ENCODE measurements around the gene FAM13C.
"Not testable (repeated sequence)": the region's sequence is repeated elsewhere in the genome, so short reads cannot be mapped to it uniquely, and the experiment has no call there.

Gene FAM13C

DNA sequence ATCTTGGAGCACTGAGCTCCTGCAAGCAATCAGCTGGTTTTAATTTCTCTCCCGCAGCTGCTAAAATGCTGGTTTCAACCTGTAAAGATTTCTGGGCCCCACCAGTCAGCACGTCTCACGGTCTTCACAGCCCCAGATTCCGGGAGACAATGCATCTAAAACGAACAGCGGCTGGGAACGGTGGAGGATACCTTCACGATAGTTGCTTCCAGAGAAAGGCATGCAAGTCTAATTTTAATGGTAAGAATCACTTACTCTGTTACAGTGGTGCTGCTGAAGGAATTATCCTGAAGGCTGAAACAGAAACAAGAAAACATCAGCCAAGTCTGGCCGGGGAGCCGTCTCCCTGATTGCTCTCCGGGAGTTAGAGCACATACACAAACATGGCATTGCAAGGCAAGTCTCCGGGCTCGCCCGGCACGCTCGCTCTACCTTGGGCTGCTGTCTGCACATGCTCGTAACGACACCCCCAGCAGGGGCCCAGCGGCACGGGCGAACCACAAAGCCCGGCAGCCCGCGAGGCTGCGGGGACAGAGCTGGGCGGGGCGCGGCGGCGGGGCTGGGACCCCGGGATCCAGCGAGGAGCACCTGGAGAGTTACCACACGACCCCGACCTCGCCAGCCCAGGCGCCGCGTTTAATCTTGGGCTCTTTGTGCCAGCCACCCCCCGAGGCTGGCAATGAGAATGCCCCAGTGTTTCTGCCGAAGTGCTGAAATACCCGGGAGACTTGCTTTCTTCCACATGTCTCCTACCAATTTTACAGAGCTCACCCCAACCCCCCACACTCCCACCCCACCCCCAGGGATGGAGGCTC is at the start of gene FAM13C:
TSS of gene FAM13C (minus strand) at position 406 of the 815 bp plus-strand sequence. CDS start at position 317, 89 bp downstream.
- peaks cover 4% of the 10 kb centered on the region for H3K4me1 ChIP-seq
- no peak for TF ChIP-seq CTCF (IDR thresholded peaks at IDR 0.05)
- H3K4me2 ChIP-seq (ENCODE audit: low read length), result peak within 1 kb of the TSS; percentile 93
- peak within 1 kb of the TSS; percentile 82 for H3K4me3 ChIP-seq (ENCODE audit: low read depth, low read length)
- no peaks in the 10 kb centered on the region for H3K79me2 ChIP-seq
- no peak within 1 kb of the TSS for H3K9ac ChIP-seq
- no peaks in the 10 kb centered on the region for H3K27me3 ChIP-seq (ENCODE audit: control insufficient read depth, insufficient read depth, low read length)
- peak within 1 kb of the TSS; percentile 82 for H3K27ac ChIP-seq
- H3K36me3 ChIP-seq (ENCODE audit: control insufficient read depth, insufficient read depth, low read length), result no peaks in the 10 kb centered on the region
- peak within 1 kb of the TSS; percentile 89 for H2AFZ ChIP-seq
- H3K9me3 ChIP-seq (ENCODE audit: control insufficient read depth, low read length), result no peaks in the 10 kb centered on the region

DNA sequence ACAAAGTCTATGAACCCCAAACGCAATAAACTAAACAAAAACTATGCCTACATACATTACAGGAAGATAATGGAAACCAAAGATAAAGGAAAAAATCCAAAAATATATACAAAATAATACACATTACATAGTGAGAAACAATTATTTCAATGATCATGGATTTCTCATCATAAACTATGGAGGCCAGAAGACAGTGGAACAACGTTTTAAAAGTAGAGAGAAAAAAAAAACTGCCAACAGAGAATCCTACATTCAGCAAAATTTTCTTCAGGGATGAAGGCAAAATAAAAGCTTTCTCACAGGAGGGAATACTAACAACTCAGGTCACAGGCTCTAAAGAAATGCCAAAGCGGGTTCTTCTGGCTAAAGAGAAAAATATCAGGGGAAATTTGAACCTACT is 42.9 kb upstream of the FAM13C start:
- Histone ChIP-seq H3K4me2 (ENCODE audit: low read length) (no peak overlapping the region), H3K36me3 (ENCODE audit: control insufficient read depth, insufficient read depth, low read length) (no peaks in the 10 kb centered on the region), H2AFZ (no peak overlapping the region), H3K9me3 (ENCODE audit: control insufficient read depth, low read length) (no peaks in the 10 kb centered on the region), H3K9ac (no peak overlapping the region), H3K27me3 (ENCODE audit: control insufficient read depth, insufficient read depth, low read length) (no peaks in the 10 kb centered on the region), H3K4me3 (ENCODE audit: low read depth, low read length) (no peak overlapping the region), H3K4me1 (no peaks in the 10 kb centered on the region), H3K79me2 (no peaks in the 10 kb centered on the region), H3K27ac (no peak overlapping the region)
- no peak for TF ChIP-seq CTCF (IDR thresholded peaks at IDR 0.05)

- TF ChIP-seq CTCF (IDR thresholded peaks at IDR 0.05), result no peak
- no peak overlapping the region for H3K27ac ChIP-seq
- H2AFZ ChIP-seq, result no peak overlapping the region
- H3K36me3 ChIP-seq (ENCODE audit: control insufficient read depth, insufficient read depth, low read length), result no peaks in the 10 kb centered on the region
- no peak overlapping the region for H3K4me2 ChIP-seq (ENCODE audit: low read length)
- no peaks in the 10 kb centered on the region for H3K79me2 ChIP-seq
- H3K4me3 ChIP-seq (ENCODE audit: low read depth, low read length), result no peak overlapping the region
- H3K27me3 ChIP-seq (ENCODE audit: control insufficient read depth, insufficient read depth, low read length), result no peaks in the 10 kb centered on the region
- no peaks in the 10 kb centered on the region for H3K4me1 ChIP-seq
- H3K9ac ChIP-seq, result no peak overlapping the region
- no peaks in the 10 kb centered on the region for H3K9me3 ChIP-seq (ENCODE audit: control insufficient read depth, low read length)
These were observed 37.9 kb upstream of the FAM13C start for GRCh38 chr10:59400214-59400613.

DNA sequence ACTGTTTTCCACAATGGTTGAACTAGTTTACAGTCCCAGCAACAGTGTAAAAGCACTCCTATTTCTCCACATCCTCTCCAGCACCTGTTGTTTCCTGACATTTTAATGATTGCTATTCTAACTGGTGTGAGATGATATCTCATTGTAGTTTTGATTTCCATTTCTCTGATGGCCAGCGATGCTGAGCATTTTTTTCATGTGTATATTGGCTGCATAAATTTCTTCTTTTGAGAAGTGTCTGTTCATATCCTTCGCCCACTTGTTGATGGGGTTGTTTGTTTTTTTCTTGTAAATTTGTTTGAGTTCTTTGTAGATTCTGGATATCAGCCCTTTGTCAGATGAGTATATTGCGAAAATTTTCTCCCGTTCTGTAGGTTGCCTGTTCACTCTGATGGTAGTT is 37.0 kb upstream of the FAM13C start:
- not testable (repeated sequence) for H3K9me3 ChIP-seq (ENCODE audit: control insufficient read depth, low read length); H3K27me3 ChIP-seq (ENCODE audit: control insufficient read depth, insufficient read depth, low read length); H3K9ac ChIP-seq; H3K36me3 ChIP-seq (ENCODE audit: control insufficient read depth, insufficient read depth, low read length); H3K4me1 ChIP-seq; H3K27ac ChIP-seq; H3K79me2 ChIP-seq; H3K4me2 ChIP-seq (ENCODE audit: low read length); H3K4me3 ChIP-seq (ENCODE audit: low read depth, low read length); H2AFZ ChIP-seq

DNA sequence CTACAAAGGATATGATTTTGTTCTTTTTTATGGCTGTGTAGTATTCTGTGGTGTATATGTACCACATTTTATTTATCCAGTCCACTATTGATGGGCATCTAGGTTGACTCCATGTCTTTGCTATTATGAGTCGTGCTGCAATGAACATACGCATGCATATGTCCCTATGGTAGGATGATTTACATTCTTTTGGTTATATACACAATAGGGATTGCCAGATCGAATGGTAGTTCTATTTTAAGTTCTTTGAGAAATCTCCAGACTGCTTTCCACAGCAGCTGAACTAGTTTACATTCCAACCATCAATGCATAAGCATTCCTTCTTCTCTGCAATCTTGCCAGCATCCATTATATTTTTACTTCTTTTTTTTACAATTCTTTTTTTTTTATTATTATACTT is 35.6 kb upstream of the FAM13C start:
- no peaks in the 10 kb centered on the region for H3K36me3 ChIP-seq (ENCODE audit: control insufficient read depth, insufficient read depth, low read length)
- no peaks in the 10 kb centered on the region for H3K27me3 ChIP-seq (ENCODE audit: control insufficient read depth, insufficient read depth, low read length)
- H3K27ac ChIP-seq, result no peak overlapping the region
- no peaks in the 10 kb centered on the region for H3K9me3 ChIP-seq (ENCODE audit: control insufficient read depth, low read length)
- TF ChIP-seq CTCF (IDR thresholded peaks at IDR 0.05), result no peak
- no peak overlapping the region for H2AFZ ChIP-seq
- no peak overlapping the region for H3K4me2 ChIP-seq (ENCODE audit: low read length)
- H3K79me2 ChIP-seq, result no peaks in the 10 kb centered on the region
- H3K4me3 ChIP-seq (ENCODE audit: low read depth, low read length), result no peak overlapping the region
- no peaks in the 10 kb centered on the region for H3K4me1 ChIP-seq
- H3K9ac ChIP-seq, result no peak overlapping the region

Data from parathyroid adenoma (tissue), 2 donors.